ENCODE measurements around the gene RNASEH1.
A peak's percentile ranks its signal among the peaks of the same experiment; 100 is the strongest.

RNASEH1 gene, protein sequence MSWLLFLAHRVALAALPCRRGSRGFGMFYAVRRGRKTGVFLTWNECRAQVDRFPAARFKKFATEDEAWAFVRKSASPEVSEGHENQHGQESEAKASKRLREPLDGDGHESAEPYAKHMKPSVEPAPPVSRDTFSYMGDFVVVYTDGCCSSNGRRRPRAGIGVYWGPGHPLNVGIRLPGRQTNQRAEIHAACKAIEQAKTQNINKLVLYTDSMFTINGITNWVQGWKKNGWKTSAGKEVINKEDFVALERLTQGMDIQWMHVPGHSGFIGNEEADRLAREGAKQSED

DNA sequence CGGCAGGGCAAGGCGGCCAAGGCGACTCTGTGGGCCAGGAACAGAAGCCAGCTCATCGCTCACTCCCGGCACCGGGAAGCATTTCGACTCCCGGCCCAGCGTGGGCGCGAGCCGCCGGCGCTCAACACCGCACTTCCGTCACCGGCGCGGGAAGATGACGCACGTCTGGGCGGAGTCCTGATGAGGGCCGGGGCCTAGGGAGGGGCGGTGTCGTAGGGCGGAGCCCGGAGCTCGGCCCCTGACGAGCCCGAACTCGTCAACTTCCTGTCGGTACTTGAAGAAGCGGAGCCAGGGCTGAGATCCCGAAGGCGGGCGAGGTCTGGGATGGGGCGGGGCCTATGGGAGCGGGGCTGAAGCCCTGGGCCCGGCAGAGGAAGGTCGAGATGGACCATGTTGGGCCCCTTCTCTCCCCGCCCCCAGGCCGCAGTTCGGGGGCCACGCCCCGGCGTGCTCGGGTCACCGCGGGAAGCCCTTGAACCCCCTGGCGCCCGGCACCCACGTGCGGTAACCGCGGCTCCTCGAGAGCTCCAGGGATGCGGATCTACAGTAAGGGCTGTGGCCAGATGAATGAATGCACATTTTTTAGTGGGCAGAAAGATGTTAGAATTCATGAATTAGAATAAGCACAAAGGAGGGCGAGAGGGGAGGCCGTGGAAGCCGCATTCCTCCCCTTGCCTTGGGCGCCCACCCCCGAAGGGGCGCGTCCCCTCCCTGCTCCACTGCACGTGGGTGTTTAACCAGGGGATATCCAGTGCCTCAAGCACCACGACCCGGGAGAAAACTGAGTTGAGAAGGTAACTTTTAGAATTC is at the start of gene RNASEH1:
Gene RNASEH1, minus strand, starts transcription at position 129 of the 810 bp plus-strand sequence. Its CDS starts 73 bp downstream, at position 56.
- peak; percentile 97 for DNase-seq

DNA sequence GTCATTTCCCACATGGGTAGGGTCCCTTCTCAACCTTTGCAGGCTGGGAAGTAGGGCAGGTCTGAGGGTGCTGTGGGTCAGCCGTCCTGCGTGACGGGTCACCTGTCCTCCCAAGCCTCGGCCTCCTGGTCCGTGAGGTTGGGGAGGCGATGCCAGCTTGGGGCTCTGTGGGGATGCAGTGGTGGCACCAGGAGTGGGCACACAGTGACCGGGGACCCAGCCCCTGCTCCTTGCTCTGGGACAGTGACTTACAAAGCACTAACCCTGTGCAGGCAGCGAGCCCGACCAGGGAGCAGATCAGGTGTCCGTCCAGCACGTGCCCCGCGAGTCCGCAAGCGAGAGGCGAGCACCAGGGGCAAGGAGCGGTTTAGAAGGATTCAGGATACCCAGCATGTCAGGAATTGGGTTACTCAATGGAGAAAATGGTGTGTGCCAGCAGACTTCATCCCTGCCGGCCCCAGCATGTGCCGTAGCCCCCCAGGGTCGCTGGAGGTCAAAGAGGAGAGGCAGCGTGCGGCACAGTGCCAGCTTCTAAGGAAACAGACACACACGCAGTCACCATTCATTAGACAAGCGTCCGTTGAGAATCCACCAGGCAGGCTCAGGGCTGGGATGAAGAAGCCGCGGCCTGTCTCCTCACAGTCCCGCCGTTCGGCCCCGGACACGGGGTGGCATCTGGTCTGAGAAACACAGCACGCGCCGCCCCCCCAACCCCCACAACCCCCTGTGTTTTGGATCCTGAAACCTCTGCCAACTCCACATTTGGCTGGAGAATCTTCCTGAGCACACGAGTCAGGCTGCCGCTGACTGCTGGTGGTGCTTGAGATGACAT is 48.5 kb upstream of the RNASEH1 start:
- no peak for DNase-seq

DNA sequence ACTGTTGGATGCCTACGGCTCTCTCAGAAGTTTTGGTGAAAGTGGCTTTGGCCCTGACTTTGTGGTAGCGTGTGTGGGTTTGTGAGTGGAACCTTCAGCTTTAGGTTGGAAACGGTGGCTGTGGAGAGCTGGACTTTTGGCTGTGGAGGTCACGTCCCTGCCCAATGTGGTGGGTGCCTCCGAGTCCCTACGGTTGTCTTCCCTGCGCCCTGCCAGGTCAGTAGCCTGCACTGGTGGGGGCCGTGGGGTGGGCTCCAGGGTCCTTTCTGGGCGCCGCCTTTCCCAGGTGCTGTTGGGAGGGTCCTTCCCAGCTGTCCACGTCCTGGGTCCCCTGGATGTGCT is 47.9 kb upstream of the RNASEH1 start:
- no peak for DNase-seq

DNA sequence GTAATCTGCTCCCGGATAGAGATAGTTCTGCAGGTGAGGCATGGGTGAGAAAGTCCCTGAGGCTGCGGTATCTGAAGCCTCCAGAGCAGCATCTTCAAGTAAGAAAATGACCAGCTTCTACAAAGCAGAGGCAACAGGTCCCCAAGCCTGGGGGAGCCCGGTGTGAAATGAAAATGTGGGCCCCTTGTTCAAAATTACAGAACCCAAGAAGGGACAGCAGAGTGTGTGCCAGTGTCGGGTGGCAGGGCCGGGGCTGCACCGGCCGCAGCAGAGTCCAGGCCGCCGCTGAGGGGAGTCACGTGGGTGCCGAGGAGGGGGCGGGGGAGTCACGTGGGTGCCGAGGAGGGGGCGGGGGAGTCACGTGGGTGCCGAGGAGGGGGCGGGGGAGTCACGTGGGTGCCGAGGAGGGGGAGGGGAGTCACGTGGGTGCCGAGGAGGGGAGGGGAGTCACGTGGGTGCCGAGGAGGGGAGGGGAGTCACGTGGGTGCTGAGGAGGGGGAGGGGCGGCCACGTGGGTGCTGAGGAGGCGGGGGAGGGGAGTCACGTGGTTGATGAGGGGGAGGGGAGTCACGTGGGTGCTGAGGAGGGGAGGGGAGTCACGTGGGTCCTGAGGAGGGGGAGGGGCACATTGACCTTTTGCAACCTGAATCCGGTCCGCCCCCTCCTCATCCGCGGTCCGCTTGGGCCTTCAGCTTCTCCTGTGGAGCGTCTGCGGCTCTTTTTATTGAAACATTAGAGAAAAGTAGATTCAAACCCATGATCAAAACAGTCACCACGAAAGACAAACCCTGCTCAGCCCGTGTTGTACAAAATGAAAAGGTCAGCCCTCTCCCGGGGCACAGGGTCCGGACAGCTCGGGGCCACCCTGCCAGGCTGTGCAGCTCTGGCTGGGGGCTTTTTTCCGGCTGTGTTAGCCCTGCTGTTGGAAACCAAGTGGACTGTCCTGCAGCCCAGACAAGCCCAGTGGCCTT is 47.1 kb upstream of the RNASEH1 start:
- DNase-seq: no peak

DNA sequence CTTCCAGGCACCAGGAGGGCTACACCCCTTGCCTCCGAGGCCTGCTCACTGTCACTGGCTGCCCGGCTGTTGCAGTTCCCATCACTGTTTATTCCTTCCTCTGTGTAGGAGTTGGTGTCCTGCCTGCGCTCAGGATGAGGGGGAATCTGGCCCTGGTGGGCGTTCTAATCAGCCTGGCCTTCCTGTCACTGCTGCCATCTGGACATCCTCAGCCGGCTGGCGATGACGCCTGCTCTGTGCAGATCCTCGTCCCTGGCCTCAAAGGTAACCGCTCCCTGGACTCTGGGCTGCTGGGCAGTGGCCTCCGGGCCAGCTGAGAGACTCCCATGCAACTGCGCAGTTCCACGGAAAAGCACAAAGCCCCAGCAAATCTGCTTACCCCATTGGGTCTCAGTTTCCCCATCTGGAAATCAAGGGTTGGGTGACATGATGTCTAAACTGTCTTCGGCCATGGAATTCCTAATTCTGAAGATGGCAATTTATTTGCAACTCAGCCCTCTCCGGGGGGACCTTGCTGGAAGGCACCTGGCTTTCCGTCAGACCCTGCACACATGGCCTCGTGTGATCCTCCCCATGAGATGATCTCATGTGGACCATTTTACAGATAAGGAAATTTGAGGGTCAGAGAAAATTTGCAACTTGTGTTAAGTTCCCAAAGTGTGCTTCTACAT is 46.2 kb upstream of the RNASEH1 start:
- DNase-seq: no peak

DNA sequence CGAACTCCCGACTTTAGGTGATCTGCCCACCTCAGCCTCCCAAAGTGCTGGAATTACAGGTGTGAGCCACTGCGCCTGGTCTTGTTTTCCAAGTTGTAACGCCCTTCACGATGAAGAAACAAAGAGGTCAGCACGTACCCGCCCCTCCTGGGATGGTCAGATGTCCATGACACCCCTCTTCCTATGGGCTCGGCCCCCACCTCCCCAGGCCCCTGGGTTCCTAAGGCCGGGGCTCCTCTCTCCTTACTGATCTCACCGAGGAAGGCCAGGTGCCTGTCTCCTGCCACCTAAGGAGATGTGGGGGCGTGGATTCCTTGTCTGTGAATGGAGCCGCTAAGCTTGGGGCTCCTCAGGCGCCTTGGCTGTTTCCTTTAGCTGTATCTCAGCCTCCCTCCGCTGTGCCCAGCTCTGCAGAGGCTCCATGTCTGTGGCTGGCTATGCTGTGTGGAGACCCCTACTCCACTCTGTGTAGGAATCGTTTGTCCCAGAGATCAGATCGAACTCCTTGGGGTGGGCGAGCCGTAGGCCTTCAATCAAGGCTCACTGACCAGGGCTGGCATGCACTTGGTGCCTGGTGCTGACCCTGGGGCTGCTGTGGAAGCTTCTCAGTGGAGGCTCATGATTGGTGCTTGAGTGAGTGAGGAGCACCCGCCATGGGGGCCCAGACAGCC is 45.5 kb upstream of the RNASEH1 start:
- DNase-seq: no peak

DNA sequence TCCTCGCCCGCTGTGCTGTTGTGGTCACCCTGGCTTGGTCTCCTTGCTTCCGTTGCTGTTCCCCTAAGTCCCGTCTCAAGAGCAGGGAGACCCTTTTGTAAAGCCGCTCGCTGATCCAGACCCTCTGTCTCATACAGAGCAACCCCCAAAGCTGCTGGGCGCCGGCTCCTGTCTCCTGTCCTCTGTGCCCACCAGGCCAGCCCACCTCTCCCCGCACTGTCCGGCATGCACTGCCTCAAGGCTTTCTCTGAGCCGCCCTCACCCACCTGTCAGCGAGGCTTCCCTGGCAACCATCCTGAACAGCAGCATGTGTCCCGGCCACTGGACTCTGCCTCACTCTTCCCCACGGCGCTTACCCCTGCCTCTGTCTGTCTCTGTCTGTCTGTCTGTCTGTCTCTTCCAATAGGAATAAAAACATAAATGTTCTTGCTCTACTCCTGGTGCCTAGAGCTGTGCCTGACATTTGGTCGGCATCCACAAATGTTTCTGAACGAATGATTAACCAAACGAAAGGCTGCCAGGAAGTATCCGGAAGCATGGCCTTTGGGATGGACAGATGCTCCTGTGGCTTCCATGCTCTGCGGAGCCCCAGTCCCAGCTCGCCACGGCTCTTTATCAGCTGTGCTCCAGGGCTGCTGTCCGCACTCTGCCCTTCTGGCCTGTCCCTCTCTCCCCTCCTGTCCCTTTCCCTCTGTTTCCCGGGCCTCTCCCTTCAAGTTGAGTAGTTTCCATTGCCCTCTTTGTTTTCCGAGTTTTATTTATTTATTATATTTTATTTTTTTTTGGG is 44.6 kb upstream of the RNASEH1 start:
- no peak for DNase-seq

DNA sequence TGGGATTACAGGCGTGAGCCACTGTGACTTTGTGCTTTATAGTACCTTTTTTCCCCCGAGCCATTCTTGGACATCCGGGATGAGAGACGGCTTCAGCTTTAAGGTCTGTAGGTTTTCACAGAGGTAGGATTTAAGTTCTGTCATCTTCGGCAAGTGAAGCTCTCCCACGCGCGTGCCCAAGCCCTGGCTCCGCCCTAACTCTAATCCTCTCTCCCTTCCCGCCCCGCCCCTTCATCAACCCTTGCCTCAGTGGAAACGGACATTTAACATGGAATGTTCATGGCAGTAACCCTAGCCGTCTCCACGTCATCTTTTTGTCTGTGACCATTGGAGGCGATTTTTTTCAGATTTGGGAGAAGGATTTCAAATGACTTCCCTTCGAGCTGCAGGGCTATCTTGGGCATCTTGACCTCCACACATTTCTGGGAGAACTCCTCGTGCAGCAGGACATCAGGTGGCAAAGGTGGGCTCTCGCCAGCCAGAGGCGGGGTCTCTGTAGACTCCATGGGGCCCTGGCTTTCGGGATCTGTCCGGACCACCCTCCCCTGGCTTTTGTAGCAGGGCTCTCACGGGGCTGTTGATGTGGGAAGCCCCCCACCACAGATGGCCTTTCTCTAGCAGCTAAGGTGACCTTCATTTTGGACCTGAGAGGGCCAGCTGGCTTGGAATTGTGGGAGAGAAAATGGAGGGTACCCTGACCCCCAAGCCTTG is 43.6 kb upstream of the RNASEH1 start:
- no peak for DNase-seq

DNA sequence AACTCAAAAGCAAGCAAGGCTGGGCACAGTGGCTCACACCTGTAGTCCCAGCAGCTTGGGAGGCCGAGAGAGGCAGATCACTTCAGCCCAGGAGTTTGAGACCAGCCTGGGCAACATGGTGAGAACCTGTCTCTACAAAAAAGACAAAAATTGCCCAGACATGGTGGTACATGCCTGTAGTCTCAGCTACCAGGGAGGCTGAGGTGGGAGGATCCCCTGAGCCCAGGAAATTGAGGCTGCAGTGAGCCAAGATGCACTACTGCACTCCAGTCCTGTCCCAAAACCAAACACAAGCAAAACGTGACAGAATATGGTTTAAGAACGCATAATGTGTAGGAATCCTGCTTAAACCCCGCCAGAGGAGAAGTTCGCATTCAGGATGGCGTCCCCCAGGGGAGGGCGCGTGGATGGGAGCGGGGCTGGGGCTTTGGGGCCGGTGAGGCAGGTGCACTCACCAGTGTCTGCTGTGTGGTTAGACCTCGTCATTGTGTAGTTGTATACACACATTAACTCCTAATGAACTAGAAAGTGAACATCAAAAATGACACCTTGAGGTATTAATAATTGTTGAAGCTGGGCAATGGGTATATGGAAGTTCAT is 42.2 kb upstream of the RNASEH1 start:
- no peak for DNase-seq

DNA sequence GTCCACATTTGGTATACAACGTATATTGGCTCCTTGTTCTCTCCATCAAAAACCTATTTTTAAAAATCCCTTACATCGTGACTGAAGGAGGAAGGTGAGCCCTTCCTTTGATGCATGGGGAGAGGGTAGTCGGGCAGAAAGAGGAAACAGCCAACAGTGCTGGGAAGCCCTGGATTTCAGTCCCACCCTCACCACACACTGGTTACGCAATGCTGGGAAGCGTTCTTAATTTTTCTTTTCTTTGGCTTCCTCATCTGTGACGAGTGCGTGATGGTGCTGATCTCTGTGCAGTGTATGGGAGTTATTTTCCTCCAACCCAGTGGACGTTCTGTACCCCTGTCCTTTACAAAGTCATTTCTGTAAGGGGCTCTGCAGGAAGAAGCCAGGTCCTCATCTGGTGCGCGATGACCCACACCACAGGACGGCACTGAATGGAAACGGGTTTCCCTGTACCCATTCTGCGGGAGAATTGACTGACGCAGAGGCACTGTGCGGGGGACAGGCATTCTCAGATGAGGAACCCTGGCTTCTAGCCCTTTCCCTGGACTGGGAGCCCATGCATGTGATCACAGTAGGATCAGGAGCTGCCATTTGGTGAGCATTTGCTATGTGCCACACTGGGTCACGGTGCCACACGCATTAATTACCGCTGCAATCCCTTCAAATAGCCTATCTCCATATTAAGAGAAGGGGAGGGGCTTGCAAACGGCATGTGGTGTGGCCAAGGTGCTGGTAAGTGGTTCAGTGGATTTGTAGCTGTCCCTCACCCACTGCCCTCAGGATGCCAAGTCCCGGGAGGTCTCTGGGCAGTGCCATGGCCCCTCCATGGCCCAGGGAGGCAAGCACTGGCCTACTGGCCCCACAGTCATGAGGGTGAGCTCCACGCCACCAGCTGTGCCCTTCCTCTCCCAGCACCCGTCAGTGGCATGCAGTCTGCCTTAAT is 41.0 kb upstream of the RNASEH1 start:
- no peak for DNase-seq

DNA sequence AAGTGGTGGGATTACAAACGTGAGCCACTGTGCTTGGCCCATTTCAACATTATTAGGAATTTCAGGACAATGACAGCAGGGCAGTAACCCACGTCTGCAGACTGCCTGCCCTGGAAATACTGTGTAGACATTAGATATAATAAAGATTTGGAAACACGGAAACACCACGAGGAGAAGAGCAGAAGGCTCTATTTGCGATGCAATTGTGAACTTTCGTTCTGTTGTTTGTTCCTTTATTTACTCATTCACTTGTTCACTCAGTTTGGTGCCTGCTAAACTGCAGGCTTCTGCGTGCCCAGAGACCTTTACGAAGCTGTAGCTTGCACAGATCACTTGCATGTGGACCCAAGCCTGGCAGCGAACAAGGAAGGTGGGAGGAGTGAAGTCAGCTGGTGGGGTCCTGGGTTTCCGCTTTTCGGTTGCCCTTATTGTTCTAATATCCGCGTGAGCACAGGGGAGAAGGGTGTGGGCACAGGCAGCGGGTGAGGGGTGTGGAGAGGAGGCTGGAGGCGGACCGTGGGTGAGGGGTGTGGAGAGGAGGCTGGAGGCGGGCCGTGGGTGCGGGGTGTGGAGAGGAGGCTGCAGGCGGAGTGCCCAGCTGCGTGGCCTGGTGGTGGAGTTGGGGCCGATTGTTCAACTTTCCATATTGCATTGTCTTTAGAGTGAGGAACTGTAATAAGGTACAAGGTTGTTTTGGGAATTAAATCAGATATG is 40.2 kb upstream of the RNASEH1 start:
- no peak for DNase-seq

DNA sequence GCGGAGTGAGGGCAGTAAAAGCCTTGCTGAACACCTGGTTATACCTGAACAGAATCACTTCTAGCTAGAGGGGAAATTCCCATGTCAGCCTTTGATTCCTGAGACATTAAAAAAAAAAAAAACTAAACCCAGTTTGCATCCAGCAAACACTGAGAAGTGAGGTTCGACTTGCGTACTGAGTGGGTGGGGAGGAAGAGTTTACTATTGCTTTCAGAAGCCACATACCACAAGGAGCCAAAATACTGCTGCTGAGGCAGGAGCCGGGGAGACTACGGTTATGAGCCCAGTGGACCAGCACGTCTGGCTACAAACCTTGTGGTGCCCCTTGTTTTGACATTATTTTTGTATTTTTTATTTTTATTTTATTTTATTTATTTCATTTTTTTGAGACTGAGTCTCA is 39.4 kb upstream of the RNASEH1 start:
- no peak for DNase-seq

DNA sequence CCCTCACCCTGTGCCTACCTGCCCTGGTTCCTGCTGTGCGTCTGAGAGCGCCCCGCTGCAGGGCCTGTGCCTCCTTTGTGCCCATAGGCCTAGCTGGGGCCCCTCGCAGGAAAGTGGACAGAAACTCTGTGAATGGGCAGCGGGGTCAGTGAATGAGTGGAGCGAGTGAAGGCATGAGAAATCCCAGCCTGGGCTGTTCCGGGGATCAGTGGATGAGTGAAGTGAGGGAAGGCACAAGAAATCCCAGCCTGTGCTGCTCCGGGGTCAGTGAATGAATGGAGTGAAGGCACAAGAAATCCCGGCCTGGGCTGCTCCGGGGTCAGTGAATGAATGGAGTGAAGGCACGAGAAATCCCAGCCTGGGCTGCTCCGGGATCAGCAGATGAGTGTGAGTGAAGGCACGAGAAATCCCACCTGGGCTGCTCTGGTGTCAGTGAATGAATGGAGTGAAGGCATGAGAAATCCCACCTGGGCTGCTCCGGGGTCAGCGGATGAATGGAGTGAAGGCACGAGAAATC is 38.8 kb upstream of the RNASEH1 start:
- no peak for DNase-seq

DNA sequence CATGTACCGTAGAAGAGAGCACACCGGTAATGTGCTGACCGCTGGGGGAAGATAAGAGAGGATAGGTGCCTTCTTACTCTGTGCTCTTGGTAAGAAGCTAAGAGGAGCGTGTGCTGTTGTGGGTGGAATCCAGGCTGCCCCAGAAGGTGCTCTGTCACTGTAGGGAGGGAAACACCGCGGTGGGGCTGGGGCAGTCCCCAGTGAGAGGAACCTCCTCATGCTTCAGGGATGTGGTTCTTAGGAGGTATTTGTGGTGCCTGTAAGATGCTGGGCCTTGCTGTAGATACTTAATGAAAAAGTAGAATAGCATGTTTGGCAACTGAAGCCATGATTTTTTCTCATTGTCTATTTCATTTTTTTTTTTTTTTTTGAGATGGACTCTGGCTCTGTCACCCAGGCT is 37.9 kb upstream of the RNASEH1 start:
- no peak for DNase-seq

DNA sequence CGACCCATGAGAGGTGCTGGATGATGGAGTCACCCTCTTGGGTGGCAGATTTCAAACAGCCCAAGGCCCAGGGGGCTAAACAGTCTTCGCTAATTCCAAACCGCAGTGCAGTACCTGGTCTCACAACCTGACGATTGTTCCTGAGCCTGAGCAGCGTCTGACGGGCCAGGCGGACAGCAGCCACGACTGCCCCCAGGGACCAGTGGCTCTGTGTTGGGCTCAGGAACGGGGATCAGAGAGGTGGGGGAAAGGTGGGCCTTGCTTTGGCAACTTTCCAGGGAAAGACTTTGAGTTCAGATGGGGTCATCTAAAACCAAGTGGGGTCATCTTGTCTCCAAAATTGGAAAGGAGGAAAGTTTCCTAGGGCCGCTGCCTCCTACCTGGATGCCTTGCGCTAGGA is 37.3 kb upstream of the RNASEH1 start:
- DNase-seq: no peak

DNA sequence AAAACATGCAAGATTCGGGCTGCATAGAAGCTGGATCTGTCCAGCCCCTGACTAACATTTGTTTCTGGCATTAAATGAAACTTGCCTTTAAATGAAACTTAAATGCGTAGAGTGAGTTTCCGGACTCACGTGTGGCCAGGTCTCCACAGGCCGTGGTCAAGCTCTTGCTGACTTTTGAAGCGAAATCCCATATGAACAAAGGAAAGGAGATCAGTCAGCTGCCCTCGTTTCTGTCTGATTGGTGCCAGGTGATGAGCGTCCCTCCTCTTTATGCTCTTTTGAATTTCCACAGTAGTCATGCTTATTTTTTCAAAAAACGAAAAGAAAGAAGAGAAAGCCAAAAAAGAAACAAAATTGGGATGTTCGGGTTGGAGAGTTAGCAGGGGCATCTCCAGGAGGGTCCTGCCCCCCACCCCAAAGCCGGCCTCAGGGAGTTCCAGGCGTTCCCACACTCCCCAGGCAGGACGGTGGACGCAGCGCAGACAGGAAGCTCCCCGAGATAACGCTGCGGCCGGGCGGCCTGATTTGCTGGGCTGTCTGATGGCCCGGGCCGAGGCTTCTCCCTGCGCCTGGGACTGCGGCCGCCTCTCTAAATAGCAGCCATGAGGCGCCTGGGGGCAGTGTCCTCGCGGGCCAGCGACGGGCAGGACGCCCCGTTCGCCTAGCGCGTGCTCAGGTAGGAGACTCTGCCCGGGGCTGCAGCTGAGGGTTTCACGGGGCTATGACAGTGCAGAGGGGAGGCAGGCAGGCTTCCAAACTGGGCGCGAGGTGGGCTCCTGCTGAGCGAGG is 36.6 kb upstream of the RNASEH1 start, which contains the start of gene COLEC11:
Gene COLEC11, plus strand, starts transcription at position 620 of the 789 bp plus-strand sequence. CDS start 9,229 bp downstream, outside the sequence.
- no peak for DNase-seq
